RKO (cell line): ENCODE results near the gene UTF1.

Source experiments
- DNase-seq: peaks from one replicate; pipeline ENCODE4 v3.0.0-alpha.2; 2016; ENCODE audit warnings: low spot score

Gene UTF1

DNA sequence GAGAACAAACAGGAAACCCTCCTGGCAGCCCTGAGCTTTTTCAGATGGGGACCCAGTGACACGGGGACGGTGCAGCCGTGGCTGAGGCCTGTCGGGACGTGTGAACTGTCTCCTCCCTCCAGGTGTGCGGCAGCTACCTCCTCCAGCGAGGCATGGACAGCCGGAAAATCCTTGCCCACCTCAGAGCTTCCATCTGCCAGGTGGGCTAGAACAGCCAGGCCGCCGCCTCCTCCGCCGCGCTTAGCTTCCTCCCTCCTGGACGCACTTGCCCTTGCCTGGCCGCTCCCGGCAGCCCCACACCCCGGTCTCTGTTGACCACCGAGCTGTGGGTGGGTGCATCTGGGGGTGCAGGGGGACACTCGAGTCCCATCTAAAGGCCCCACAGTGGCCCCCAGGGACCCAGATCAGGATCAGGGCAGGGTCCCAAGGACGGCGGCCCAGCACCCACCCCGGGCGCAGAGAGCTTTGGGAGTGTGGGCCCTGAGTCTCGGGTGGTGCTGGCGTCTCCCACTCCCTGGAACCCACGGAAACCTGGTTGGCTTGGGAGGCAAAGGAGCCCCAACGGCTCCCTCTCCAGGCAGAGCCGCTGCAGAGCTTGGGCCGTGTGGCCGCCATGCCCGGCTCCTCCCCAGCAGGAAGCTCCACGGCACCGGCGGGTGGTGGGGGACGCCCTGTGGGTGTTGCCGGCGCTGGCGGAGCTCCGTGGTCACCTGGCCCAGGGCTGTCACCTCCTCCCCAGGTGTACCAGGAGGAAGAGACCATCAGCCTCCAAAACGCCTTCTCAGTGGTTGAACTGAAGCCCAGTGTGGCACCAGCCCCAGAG lies 32.9 kb upstream of the UTF1 start:
- no peak for DNase-seq

DNA sequence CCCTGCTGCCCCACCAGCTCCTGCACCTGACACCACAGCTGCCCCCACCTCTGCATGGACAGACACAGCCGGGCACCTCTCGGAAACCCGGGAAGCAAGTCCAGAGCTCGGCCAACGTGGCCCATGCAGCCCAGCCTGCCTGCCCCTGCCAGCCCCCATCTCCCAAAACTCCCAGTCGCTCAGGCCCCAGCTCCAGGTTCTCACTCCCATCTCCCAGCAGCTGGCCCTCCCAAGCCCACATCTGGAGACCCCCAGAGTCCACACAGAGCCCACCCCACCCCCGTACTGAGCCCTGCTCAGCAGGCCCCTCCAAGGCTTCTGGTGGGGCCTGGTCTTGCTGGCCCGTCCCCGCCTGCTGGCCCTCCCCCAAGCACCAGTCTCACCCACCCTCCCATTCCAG lies 32.2 kb upstream of the UTF1 start:
- DNase-seq: no peak

GRCh38 chr10:133198206-133198605 lies 31.8 kb upstream of the UTF1 start:
- no peak for DNase-seq

GRCh38 chr10:133198621-133199487 lies 31.2 kb upstream of the UTF1 start:
- no peak for DNase-seq

DNA sequence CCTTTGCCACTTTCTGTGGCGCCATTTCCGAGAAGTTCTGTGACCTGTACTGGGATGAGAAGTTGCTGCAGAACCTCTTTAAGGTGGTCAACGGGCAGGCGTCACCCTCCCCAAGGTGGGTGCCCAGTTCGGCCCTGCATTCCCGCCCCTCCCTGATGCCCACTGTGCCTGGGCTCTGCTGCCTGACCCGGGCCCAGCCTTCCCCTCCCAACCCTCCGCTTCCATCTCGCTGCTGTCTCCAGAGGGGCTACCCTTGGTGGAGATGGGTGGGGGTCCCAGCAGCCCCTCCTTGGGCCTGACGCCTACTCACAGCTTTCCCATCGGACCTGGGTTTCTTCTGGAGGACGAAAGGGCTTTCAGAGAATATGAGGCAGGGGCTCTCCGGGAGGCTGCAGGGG lies 30.5 kb upstream of the UTF1 start:
- DNase-seq: no peak

- no peak for DNase-seq
Measured at GRCh38 chr10:133199992-133200611, 29.9 kb upstream of the UTF1 start.

DNA sequence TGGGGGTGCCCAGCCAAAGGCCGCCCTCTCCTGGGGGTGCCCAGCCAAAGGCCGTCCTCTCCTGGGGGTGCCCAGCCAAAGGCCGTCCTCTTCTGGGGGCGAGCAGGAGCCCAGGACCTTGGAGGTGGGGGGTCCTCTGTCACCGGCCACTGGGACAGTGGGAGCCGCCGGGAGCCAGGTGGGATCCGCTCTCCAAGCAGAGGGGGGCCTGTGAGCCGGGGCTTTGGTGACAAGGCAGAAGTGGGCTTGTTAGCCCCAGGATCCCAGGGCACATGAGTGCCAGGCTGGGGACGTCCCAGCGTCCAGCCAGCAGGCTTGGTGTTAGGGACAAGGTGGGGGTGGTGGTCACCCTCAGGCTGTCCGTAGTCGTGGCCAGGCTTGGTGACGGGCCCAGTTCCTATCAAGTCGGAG lies 29.4 kb upstream of the UTF1 start:
- no peak for DNase-seq

GRCh38 chr10:133201151-133201947 lies 28.7 kb upstream of the UTF1 start:
- no peak for DNase-seq

GRCh38 chr10:133201948-133202725 lies 27.9 kb upstream of the UTF1 start:
- no peak for DNase-seq

GRCh38 chr10:133202778-133203651 lies 27.0 kb upstream of the UTF1 start:
- no peak for DNase-seq

GRCh38 chr10:133203652-133204195 lies 26.3 kb upstream of the UTF1 start:
- no peak for DNase-seq

DNA sequence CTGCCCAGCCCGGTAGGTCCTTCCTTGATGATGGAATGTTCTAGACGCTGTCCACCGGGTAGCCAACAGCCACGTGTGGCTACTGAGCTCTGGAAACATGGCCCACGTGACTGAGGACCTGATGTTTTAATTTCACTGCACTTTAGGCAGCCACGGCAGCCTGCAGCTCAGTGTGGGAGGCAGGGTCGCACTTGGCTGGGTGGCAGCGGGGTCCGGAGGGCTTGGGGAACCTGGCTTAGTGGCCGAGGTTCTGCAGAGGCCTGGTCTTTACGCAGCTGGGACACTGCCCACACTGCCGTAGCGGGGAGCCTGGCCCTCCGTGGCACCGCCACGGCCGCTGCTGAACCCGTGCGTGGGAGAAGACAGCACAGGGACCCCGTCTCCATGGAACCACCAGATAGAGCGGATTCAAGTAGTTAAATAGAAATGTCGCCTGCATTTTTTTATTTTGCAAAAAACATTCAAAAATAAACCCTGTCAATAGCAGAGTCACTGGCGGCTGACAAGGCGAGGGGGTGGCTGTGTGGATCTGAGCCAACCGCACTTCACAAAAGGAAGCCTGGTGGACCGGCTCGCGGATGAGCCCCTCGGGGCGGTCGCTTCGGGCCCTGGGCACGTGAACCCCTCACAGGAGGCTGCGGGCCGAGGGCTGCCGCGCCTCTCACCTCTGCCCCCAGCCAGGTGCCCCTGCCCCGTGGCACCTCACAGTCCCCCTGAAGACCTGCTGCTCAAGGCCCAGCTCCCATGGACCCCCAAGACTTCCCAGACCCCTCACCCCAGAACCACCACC lies 25.6 kb upstream of the UTF1 start:
- DNase-seq: no peak

GRCh38 chr10:133205146-133205545 lies 24.9 kb upstream of the UTF1 start:
- no peak for DNase-seq

DNA sequence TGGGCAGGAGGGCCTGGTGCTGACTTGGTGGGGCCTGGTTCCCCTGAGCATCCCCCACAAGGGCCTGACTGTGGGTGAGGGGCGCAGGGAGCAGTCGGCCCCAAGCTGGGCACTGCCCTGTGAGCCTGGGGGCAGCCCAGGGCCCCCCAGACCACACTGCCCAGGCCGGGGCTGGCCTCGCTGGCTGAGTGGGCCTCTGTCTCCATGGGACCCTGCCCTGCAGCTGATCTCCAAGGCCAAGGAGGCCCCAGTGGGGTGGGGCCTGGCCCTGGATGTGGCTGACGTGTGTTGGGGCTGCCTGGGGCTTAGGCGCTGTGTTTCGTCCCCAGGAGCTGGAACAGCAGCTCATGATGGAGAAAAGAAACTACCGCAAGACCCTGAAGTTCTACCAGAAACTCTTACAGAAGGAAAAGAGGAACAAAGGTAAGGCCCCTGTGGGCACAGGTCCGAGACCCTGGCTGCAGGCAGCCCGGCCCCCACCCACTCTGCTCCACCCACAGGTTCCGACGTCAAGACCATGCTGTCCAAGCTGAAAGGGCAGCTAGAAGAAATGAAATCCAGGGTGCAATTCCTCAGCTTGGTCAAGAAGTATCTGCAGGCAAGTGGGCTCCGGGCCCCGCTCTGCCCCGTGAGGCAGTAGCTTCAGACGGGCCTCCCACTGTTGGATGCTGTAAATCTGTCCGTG lies 23.5 kb upstream of the UTF1 start:
- DNase-seq: no peak

GRCh38 chr10:133207041-133207600 lies 22.9 kb upstream of the UTF1 start:
- DNase-seq: no peak

DNA sequence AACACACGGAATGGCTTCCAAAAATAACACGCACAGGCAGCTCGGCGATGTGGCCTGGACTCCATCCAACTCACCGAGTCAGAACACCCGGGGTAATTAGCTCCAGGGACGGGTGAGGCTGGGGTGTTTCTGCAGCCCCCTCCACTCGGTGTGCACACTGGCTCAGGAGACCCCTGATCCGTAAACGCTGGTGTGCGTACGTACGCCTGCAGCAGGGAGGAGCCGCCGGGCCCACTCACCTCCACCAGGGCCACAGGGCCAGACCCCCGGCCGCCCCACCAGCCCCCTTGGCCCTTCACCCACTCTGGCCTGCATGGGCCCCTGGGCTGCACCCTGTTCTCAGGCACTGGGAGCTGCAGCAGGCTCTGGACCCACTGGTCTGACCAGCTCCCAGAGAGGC lies 22.4 kb upstream of the UTF1 start:
- DNase-seq: no peak

GRCh38 chr10:133208466-133208865 lies 21.6 kb upstream of the UTF1 start:
- DNase-seq: no peak

DNA sequence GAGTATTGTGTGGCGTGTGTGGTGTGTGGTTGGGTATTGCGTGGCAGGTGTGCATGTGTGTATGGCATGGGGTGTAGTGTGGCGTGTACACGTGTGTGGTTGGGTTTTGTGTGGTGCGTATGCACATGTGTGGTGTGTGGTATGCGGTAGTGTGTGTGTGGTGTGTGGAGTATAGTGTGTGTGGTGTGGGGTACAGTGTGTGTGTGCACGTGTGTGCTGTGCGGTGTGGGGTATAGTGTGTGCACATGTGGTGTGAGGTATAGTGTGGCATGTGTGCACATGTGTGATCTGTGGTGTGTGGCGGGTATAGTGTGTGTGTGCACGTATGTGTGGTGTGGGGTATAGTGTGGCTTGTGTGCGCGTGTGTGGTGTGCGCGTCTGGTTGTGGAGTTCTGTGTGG lies 20.9 kb upstream of the UTF1 start:
- no peak for DNase-seq
